Trophoblast cell (in vitro differentiated cells and primary cell): ENCODE data around the gene ASIP.
A peak's percentile ranks its signal among the peaks of the same experiment; 100 is the strongest.

ENCODE experiments used
- DNase-seq, 2 donors: peaks; one replicate each; pipeline ENCODE4 v3.0.0-alpha.2; 2016
- H2AFZ ChIP-seq: 2 replicates; pipeline ENCODE4 v1.6.1; 2013; ENCODE audit warnings: low read length, moderate library complexity, mild to moderate bottlenecking; ENCODE audit not compliant: insufficient read depth, poor library complexity
- H2AK5ac ChIP-seq: 2 replicates; pipeline ENCODE4 v1.6.1; 2013; ENCODE audit warnings: mild to moderate bottlenecking, low read length
- H2BK120ac ChIP-seq: 2 replicates; pipeline ENCODE4 v1.6.1; 2013; ENCODE audit warnings: low read length, mild to moderate bottlenecking, moderate library complexity; ENCODE audit not compliant: insufficient read depth, poor library complexity
- H2BK12ac ChIP-seq: 2 replicates; pipeline ENCODE4 v1.6.1; 2013; ENCODE audit warnings: mild to moderate bottlenecking, low read length, moderate library complexity
- H2BK5ac ChIP-seq: 2 replicates; pipeline ENCODE4 v1.6.1; 2013; ENCODE audit warnings: low read length, low read depth, moderate library complexity, mild to moderate bottlenecking; ENCODE audit not compliant: poor library complexity
- H3K14ac ChIP-seq: 2 replicates; pipeline ENCODE4 v1.6.1; 2013; ENCODE audit warnings: mild to moderate bottlenecking, low read length
- H3K18ac ChIP-seq: 2 replicates; pipeline ENCODE4 v1.6.1; 2013; ENCODE audit warnings: mild to moderate bottlenecking, low read length
- H3K23ac ChIP-seq: 2 replicates; pipeline ENCODE4 v1.6.1; 2013; ENCODE audit warnings: low read length
- H3K27ac ChIP-seq: 2 replicates; pipeline ENCODE4 v1.5.1; 2013; ENCODE audit warnings: low read depth, mild to moderate bottlenecking, inconsistent platforms, low read length, moderate library complexity
- H3K27me3 ChIP-seq: 2 replicates; pipeline ENCODE4 v1.6.1; 2013; ENCODE audit warnings: inconsistent platforms, mild to moderate bottlenecking, low read length, moderate library complexity; ENCODE audit not compliant: insufficient read depth
- H3K36me3 ChIP-seq, 2 experiments: 1 replicate in 1 of 2; 2 replicates in 1 of 2; pipeline ENCODE4 v1.6.1; 2013; ENCODE audit warnings: low read length in 2 of 2, mild to moderate bottlenecking in 2 of 2, moderate library complexity in 1 of 2; ENCODE audit not compliant: insufficient read depth in 2 of 2, control insufficient read depth in 1 of 2
- H3K4ac ChIP-seq: 2 replicates; pipeline ENCODE4 v1.6.1; 2013; ENCODE audit warnings: low read depth, mild to moderate bottlenecking, low read length, moderate library complexity
- H3K4me1 ChIP-seq, 2 experiments: 1 replicate in 1 of 2; 2 replicates in 1 of 2; pipeline ENCODE4 v1.6.1; 2013; ENCODE audit warnings: low read length in 2 of 2, mild to moderate bottlenecking in 2 of 2, moderate library complexity in 1 of 2; ENCODE audit not compliant: insufficient read depth in 2 of 2, control insufficient read depth in 1 of 2
- H3K4me2 ChIP-seq: 2 replicates; pipeline ENCODE4 v1.6.1; 2013; ENCODE audit warnings: inconsistent platforms, mild to moderate bottlenecking, low read length, moderate library complexity
- H3K4me3 ChIP-seq: 2 replicates; pipeline ENCODE4 v1.5.1; 2013; ENCODE audit warnings: mild to moderate bottlenecking, low read depth, low read length, inconsistent platforms
- H3K79me1 ChIP-seq: one replicate; pipeline ENCODE4 v1.6.1; 2013; ENCODE audit warnings: low read length
- H3K79me2 ChIP-seq: 2 replicates; pipeline ENCODE4 v1.6.1; 2013; ENCODE audit warnings: low read length, mild to moderate bottlenecking; ENCODE audit not compliant: control insufficient read depth, insufficient read depth, poor library complexity
- H3K9ac ChIP-seq: 2 replicates; pipeline ENCODE4 v1.6.1; 2013; ENCODE audit warnings: mild to moderate bottlenecking, low read length
- H3K9me3 ChIP-seq: 2 replicates; pipeline ENCODE4 v1.6.1; 2013; ENCODE audit warnings: low read depth, mild to moderate bottlenecking, control low read depth, inconsistent platforms, low read length; ENCODE audit not compliant: insufficient read depth
- H4K12ac ChIP-seq: 2 replicates; pipeline ENCODE4 v1.6.1; 2013; ENCODE audit warnings: low read depth, mild to moderate bottlenecking, low read length, moderate library complexity
- H4K8ac ChIP-seq: 2 replicates; pipeline ENCODE4 v1.6.1; 2013; ENCODE audit warnings: low read depth, mild to moderate bottlenecking, low read length, moderate library complexity
- H4K91ac ChIP-seq: one replicate; pipeline ENCODE4 v1.6.1; 2013; ENCODE audit warnings: low read depth, mild to moderate bottlenecking, low read length, moderate library complexity
- WGBS: extraction: QIAGEN DNeasy Blood & Tissue Kit; methylation state at CpG from one replicate; pipeline ENCODE4 v1.1.7; 2013; ENCODE audit warnings: missing lambda C conversion rate; ENCODE audit not compliant: insufficient read length, insufficient coverage; ENCODE audit errors: extremely low coverage; 5-methylcytosine and 5-hydroxymethylcytosine counted together

Gene ASIP

DNA sequence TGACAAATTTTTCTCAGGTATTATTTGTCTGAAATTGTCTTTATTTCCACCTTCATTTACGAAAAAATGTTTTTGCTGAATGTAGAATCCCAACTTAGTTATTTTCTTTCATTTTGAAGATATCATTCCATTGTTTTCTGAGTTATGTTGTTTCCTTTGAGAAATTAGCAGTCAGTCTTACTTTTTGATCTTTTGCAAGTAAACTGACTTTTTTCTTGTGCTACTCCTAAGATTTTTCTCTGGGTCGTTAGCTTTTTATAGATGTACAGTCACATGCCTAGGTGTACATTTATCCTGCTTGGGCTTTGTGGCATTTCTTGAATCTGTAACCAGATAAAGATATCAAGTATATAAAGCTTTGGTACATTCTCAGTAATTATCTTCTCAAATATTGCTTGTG lies 29.6 kb upstream of the ASIP start:
- no peak overlapping the region for H3K27ac ChIP-seq
- peaks cover 0 to 2% of the 10 kb centered on the region in 2 experiments for H3K36me3 ChIP-seq
- DNase-seq, result no peak
- H4K12ac ChIP-seq, result no peak overlapping the region
- H3K9me3 ChIP-seq, result peaks cover 13% of the 10 kb centered on the region
- peaks cover 3% of the 10 kb centered on the region for H3K79me1 ChIP-seq
- no peak overlapping the region for H2BK5ac ChIP-seq
- no peak overlapping the region for H2BK12ac ChIP-seq
- H3K4me1 ChIP-seq, result peaks cover 2 to 3% of the 10 kb centered on the region in 2 experiments
- H3K18ac ChIP-seq, result no peak overlapping the region
- H3K23ac ChIP-seq, result no peak overlapping the region
- no peak overlapping the region for H3K14ac ChIP-seq
- H3K27me3 ChIP-seq, result no peaks in the 10 kb centered on the region
- no peak overlapping the region for H3K4me3 ChIP-seq
- no peak overlapping the region for H3K9ac ChIP-seq
- H2BK120ac ChIP-seq, result no peak overlapping the region
- H2AK5ac ChIP-seq, result no peak overlapping the region
- H2AFZ ChIP-seq, result no peak overlapping the region
- H4K8ac ChIP-seq, result no peak overlapping the region
- WGBS, result no CpG with 5 or more reads among the region's 2 CpGs
- no peak overlapping the region for H3K4ac ChIP-seq
- H4K91ac ChIP-seq, result no peak overlapping the region
- no peak overlapping the region for H3K4me2 ChIP-seq
- peaks cover 3% of the 10 kb centered on the region for H3K79me2 ChIP-seq

DNA sequence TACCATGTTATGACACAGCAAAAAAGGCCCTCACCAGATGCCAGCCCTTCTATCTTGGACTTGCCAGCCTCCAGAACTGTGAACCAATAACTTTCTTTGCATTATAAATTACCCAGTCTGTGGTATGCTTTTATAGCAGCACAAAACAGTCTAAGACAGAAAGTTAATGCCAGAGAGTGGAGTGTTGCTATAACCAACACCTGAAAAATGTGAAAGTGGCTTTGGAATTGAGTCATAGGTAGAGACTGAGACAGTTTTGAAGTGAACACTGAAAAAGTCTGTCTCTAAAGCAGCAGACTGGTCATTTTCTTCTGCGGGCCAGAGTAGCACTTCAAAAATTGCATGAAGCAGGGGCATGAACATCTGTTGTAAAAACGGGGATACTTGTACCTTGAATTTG lies 28.0 kb upstream of the ASIP start:
- H4K91ac ChIP-seq, result no peak overlapping the region
- H3K4me3 ChIP-seq, result no peak overlapping the region
- no peak overlapping the region for H2BK120ac ChIP-seq
- no peak overlapping the region for H3K4ac ChIP-seq
- H3K9me3 ChIP-seq, result peaks cover 13% of the 10 kb centered on the region
- no peak overlapping the region for H2AK5ac ChIP-seq
- no peak overlapping the region for H3K4me2 ChIP-seq
- no peak overlapping the region for H4K8ac ChIP-seq
- H3K36me3 ChIP-seq, result peaks cover 0 to 2% of the 10 kb centered on the region in 2 experiments
- H3K9ac ChIP-seq, result no peak overlapping the region
- H3K79me1 ChIP-seq, result peaks cover 3% of the 10 kb centered on the region
- H2AFZ ChIP-seq, result no peak overlapping the region
- H4K12ac ChIP-seq, result no peak overlapping the region
- no peak overlapping the region for H2BK12ac ChIP-seq
- no peak overlapping the region for H3K23ac ChIP-seq
- H3K27me3 ChIP-seq, result no peaks in the 10 kb centered on the region
- H3K27ac ChIP-seq, result no peak overlapping the region
- no peak overlapping the region for H2BK5ac ChIP-seq
- DNase-seq, result no peak
- no peak overlapping the region for H3K18ac ChIP-seq
- H3K14ac ChIP-seq, result no peak overlapping the region
- peaks cover 3% of the 10 kb centered on the region for H3K79me2 ChIP-seq
- H3K4me1 ChIP-seq, result peaks cover 2 to 3% of the 10 kb centered on the region in 2 experiments
- WGBS, result no CpG with 5 or more reads among the region's 2 CpGs

DNA sequence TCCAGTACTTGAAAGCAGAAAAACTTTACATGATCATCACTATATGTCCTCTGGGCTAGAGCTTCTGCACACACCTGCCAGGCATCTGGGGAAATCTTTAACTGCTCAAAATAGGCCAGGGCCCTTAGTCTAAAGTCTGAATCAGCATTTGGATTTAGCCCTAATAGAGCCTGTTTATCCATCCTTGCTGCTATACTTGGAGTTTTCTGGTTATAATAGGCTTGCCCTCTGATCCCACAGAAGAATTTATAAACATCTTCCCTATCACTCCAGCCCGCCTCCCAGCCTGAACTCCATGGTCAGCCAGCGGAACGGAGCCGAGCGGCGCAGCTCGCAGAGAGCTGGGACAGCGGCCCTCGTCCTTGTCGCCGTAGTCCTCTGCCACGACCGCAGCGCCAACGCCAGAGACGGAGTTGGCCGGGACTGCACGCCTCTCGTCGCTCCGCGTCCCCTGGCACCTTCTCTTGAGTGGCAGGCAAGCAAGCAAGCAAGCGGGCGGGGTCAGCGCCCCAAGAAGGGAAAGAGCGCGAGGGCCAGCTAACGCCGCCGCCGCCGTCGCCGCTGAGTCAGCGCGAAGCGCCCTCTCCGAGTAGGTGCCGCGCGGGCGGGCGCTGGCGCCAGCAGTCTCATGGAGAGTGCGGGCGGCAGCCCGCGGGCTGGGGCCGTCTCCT lies 25.4 kb upstream of the ASIP start:
- peak overlapping the region; percentile 94 for H2BK120ac ChIP-seq
- H3K4me2 ChIP-seq, result peak overlapping the region; percentile 93
- H3K27ac ChIP-seq, result no peak overlapping the region
- peak overlapping the region; percentile 89 for H4K12ac ChIP-seq
- no peak overlapping the region for H3K23ac ChIP-seq
- H3K14ac ChIP-seq, result peak overlapping the region; percentile 96
- H4K8ac ChIP-seq, result peak overlapping the region; percentile 63
- no peaks in the 10 kb centered on the region for H3K27me3 ChIP-seq
- DNase-seq, result peak; percentile 78 to 83
- peak overlapping the region; percentile 12 for H3K4ac ChIP-seq
- WGBS, result no CpG with 5 or more reads among the region's 49 CpGs
- H2AK5ac ChIP-seq, result no peak overlapping the region
- H3K4me3 ChIP-seq, result peak overlapping the region; percentile 73
- H2AFZ ChIP-seq, result peak overlapping the region; percentile 99
- peak overlapping the region; percentile 77 for H3K9ac ChIP-seq
- H3K4me1 ChIP-seq, result peaks cover 2 to 3% of the 10 kb centered on the region in 2 experiments
- peaks cover 3% of the 10 kb centered on the region for H3K79me2 ChIP-seq
- peak overlapping the region; percentile 91 for H3K18ac ChIP-seq
- H2BK5ac ChIP-seq, result peak overlapping the region; percentile 52
- peak overlapping the region; percentile 90 for H4K91ac ChIP-seq
- H3K79me1 ChIP-seq, result peaks cover 3% of the 10 kb centered on the region
- peak overlapping the region; percentile 91 for H2BK12ac ChIP-seq
- no peaks in the 10 kb centered on the region for H3K36me3 ChIP-seq
- peaks cover 2% of the 10 kb centered on the region for H3K9me3 ChIP-seq

DNA sequence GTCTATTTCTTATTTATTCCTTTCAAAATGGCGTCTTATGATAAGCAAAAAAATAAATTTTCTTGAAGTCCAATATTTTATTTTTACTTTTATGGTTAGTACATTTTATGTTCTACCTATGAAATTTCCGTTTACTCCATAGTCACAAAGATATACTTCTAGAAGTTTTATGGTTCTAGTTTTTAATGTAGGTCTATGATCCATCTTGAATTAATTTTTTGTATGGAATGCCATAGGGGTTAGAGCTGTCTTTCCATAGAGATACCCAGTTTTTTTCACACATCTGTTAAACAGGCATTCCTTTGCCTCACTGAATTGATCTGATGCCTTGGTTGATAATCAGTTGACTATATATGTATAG lies 24.9 kb upstream of the ASIP start:
- Histone ChIP-seq H2BK12ac (no peak overlapping the region), H2BK120ac (no peak overlapping the region), H2AK5ac (no peak overlapping the region), H3K4ac (no peak overlapping the region), H3K27ac (no peak overlapping the region), H3K14ac (no peak overlapping the region), H2AFZ (no peak overlapping the region), H4K8ac (no peak overlapping the region), H3K9me3 (no peaks in the 10 kb centered on the region), H3K27me3 (no peaks in the 10 kb centered on the region), H3K9ac (no peak overlapping the region), H3K36me3 (no peaks in the 10 kb centered on the region), H4K12ac (no peak overlapping the region), H4K91ac (no peak overlapping the region), H3K4me2 (peak overlapping the region; percentile 93), H3K23ac (no peak overlapping the region), H3K79me1 (peaks cover 3% of the 10 kb centered on the region), H3K79me2 (peaks cover 3% of the 10 kb centered on the region), H3K4me1 (peaks cover 2 to 3% of the 10 kb centered on the region in 2 experiments), H3K18ac (no peak overlapping the region), H3K4me3 (no peak overlapping the region), H2BK5ac (no peak overlapping the region)
- no peak for DNase-seq
- WGBS, result no CpG with 5 or more reads among the region's 2 CpGs
